ENCODE measurements around the gene TNS3. TPM values are rescaled to one million over a fixed set of nuclear protein-coding genes. Genes with fewer than 3 reads are reported as not detected.

Gene TNS3
- total RNA-seq, 1 donor from 2014 or later = 426 TPM

DNA sequence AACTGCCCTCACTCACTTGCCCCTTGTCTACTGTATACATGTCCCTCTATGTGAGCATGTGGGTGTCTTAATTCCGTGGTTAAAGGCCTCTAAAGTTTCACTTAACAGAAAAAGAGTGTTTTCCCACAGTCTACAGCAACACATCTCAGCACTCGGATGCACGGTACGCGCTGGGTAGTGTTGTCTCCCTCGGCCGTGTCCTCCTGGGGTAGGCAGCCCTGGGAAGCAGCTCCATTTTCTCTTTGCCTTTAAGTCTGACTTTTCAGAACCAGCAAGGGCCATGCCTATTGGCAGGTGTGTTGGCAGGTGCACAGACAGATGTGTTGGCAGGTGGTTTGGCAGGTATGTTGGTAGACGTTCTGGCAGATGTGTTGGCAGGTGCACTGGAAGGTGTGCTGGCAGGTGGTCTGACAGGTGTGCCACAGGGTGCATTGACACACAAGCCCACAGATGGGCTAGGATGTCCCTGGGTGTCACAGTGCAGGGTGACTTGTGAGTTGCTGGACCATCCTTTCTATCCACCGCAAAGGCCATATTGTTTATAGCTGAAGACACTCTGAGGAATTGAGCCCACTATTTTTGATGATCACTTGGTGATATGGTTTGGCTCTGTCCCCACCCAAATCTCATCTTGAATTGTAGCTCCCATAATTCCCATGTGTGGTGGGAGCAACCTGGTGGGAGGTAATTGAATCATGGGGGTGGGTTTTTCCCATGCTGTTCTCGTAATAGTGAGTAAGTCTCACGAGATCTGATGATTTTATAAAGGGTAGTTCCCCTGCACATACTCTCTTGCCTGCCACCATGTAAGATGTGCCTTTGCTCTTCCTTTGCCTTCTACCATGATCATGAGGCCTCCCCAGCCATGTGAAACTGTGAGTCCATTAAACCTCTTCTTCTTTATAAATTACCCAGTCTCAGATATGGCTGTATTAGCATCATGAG lies 296.9 kb downstream of the TNS3 start:
- TF ChIP-seq, protein P1, sequence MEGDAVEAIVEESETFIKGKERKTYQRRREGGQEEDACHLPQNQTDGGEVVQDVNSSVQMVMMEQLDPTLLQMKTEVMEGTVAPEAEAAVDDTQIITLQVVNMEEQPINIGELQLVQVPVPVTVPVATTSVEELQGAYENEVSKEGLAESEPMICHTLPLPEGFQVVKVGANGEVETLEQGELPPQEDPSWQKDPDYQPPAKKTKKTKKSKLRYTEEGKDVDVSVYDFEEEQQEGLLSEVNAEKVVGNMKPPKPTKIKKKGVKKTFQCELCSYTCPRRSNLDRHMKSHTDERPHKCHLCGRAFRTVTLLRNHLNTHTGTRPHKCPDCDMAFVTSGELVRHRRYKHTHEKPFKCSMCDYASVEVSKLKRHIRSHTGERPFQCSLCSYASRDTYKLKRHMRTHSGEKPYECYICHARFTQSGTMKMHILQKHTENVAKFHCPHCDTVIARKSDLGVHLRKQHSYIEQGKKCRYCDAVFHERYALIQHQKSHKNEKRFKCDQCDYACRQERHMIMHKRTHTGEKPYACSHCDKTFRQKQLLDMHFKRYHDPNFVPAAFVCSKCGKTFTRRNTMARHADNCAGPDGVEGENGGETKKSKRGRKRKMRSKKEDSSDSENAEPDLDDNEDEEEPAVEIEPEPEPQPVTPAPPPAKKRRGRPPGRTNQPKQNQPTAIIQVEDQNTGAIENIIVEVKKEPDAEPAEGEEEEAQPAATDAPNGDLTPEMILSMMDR (IDR thresholded peaks at IDR 0.05) = no peak
- DNase-seq (ENCODE audit: low spot score) = no peak
- Mint-ChIP-seq H3K4me3 (ENCODE audit: unreplicated experiment) (peak overlapping the region; percentile 22), H3K27ac (ENCODE audit: unreplicated experiment) (peak overlapping the region; percentile 90), H3K4me1 (ENCODE audit: low read depth) (peaks cover 26% of the 10 kb centered on the region), H3K36me3 (ENCODE audit: low read depth) (peaks cover 66% of the 10 kb centered on the region), H3K27me3 (ENCODE audit: low read depth) (no peaks in the 10 kb centered on the region), H3K9me3 (ENCODE audit: low read depth) (no peaks in the 10 kb centered on the region)

DNA sequence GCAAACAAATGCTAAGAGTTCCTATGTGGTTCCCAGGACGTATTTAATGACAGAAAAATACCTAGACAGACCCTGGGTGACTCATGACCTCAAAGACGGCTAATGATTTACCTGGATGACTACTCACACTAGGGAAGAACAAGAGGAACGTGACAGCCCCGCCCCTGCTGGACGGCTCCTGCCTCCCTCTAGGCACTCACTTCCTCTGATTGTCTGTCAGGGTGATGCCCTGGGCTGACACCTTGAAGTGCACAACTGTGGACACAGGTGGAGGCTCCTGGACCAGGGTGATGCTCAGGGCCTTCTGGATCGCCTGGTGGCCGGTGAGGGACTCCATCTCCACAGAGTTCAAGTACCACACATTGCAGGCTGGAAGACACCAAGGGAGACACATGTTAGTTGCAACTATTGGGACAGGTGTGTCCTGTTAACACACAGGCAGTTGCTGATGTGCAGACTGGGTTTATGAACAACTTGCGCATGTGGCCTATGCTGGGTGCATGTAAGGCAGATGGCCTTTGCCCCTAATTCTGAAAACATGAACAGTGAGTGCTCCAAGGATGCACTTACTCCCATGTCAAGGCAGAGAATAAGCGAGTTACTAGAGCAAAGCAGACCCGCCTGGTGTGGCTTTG lies 298.3 kb downstream of the TNS3 start:
- Mint-ChIP-seq H3K9me3 (ENCODE audit: low read depth) (no peaks in the 10 kb centered on the region), H3K36me3 (ENCODE audit: low read depth) (peaks cover 67% of the 10 kb centered on the region), H3K27ac (ENCODE audit: unreplicated experiment) (peak overlapping the region; percentile 32), H3K4me3 (ENCODE audit: unreplicated experiment) (no peak overlapping the region), H3K27me3 (ENCODE audit: low read depth) (no peaks in the 10 kb centered on the region), H3K4me1 (ENCODE audit: low read depth) (peaks cover 16% of the 10 kb centered on the region)
- TF ChIP-seq, protein P1 (IDR thresholded peaks at IDR 0.05) = no peak
- no peak for DNase-seq (ENCODE audit: low spot score)

DNA sequence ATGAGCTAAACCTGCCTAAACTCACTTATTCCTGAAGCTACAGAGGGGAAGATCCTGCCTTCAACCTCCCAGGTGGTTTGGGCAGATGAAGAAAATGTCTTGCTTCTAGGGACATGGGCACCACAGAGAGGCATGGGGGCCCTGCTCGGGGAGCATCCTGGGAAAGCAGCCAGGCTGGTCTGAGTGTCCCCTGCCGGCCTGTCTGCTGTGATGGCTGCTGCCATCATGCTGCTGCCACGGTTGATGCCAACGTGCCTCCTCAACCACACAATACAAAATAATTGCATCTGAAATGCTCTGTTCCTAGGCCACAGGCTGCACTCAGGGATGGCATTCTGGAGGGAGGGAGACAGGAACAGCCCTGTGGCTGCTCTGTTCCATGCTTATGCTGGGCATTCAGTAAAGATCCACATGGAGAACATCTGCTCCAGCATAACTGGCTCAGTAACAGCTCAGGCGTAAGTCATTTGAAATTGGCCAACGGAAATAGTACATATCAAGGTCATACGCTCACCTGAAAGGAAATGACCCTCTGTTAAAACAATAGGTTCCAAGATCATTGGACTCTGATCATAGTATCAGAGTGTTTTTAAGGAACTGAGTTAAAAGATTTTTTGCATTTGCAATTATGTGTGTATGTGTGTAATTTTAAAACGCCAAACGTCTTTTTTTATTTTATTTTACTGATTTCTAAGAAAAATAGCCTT lies 299.0 kb downstream of the TNS3 start:
- Mint-ChIP-seq H3K4me1 (ENCODE audit: low read depth) (peaks cover 16% of the 10 kb centered on the region), H3K27me3 (ENCODE audit: low read depth) (no peaks in the 10 kb centered on the region), H3K9me3 (ENCODE audit: low read depth) (no peaks in the 10 kb centered on the region), H3K27ac (ENCODE audit: unreplicated experiment) (no peak overlapping the region), H3K36me3 (ENCODE audit: low read depth) (peaks cover 66% of the 10 kb centered on the region), H3K4me3 (ENCODE audit: unreplicated experiment) (no peak overlapping the region)
- no peak for DNase-seq (ENCODE audit: low spot score)
- TF ChIP-seq, protein P1 (IDR thresholded peaks at IDR 0.05) = no peak

DNA sequence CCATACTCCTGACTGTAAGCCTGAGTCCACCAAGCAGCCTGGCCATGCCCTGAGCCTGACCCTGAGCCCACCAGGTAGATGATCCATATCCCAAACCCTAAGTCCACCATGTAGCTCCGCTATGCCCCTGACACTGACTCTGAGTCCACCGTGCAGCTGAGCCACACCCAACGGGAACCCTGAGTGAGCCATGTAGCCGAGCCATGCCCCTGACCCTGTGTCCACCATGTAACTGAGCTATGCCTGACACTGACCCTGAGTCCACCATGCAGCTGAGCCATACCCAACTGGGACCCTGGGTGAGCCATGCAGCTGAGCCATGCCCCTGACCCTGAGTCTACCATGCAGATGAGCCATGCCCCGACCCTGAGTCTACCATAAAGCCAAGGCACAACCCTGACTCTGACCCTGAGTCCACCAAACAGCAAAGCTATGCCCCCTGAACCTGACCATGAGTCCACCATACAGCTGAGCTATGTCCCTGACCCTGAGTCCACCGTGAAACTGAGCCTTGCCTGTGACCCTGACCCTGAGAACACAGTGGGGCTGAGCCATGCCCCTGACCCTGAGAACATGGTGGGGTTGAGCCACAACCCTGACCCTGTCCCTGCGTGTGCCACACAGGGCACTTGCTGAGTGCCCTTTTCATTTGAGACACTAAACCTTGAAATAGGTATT lies 299.8 kb downstream of the TNS3 start:
- Mint-ChIP-seq H3K27me3 (ENCODE audit: low read depth) (no peaks in the 10 kb centered on the region), H3K4me1 (ENCODE audit: low read depth) (peaks cover 16% of the 10 kb centered on the region), H3K4me3 (ENCODE audit: unreplicated experiment) (no peak overlapping the region), H3K27ac (ENCODE audit: unreplicated experiment) (peak overlapping the region; percentile 45), H3K36me3 (ENCODE audit: low read depth) (peaks cover 68% of the 10 kb centered on the region), H3K9me3 (ENCODE audit: low read depth) (no peaks in the 10 kb centered on the region)
- TF ChIP-seq, protein P1 (IDR thresholded peaks at IDR 0.05) = no peak
- no peak for DNase-seq (ENCODE audit: low spot score)

Measured in chondrocyte (in vitro differentiated cells).